NCI-H2196 treated with DMSO at 0.1 percent for 48 hours (cell line): Measurements from ENCODE around the gene NRK.
"Not testable (repeated sequence)": the region's sequence is repeated elsewhere in the genome, so short reads cannot be mapped to it uniquely, and the experiment has no call there.

ENCODE experiments used
- DNase-seq: peaks from one replicate; lab custom pipeline; 2025; ENCODE audit not compliant: unreplicated experiment; lab: John Stamatoyannopoulos, UW

Gene NRK, protein sequence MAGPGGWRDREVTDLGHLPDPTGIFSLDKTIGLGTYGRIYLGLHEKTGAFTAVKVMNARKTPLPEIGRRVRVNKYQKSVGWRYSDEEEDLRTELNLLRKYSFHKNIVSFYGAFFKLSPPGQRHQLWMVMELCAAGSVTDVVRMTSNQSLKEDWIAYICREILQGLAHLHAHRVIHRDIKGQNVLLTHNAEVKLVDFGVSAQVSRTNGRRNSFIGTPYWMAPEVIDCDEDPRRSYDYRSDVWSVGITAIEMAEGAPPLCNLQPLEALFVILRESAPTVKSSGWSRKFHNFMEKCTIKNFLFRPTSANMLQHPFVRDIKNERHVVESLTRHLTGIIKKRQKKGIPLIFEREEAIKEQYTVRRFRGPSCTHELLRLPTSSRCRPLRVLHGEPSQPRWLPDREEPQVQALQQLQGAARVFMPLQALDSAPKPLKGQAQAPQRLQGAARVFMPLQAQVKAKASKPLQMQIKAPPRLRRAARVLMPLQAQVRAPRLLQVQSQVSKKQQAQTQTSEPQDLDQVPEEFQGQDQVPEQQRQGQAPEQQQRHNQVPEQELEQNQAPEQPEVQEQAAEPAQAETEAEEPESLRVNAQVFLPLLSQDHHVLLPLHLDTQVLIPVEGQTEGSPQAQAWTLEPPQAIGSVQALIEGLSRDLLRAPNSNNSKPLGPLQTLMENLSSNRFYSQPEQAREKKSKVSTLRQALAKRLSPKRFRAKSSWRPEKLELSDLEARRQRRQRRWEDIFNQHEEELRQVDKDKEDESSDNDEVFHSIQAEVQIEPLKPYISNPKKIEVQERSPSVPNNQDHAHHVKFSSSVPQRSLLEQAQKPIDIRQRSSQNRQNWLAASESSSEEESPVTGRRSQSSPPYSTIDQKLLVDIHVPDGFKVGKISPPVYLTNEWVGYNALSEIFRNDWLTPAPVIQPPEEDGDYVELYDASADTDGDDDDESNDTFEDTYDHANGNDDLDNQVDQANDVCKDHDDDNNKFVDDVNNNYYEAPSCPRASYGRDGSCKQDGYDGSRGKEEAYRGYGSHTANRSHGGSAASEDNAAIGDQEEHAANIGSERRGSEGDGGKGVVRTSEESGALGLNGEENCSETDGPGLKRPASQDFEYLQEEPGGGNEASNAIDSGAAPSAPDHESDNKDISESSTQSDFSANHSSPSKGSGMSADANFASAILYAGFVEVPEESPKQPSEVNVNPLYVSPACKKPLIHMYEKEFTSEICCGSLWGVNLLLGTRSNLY (N-terminal part only)

DNA sequence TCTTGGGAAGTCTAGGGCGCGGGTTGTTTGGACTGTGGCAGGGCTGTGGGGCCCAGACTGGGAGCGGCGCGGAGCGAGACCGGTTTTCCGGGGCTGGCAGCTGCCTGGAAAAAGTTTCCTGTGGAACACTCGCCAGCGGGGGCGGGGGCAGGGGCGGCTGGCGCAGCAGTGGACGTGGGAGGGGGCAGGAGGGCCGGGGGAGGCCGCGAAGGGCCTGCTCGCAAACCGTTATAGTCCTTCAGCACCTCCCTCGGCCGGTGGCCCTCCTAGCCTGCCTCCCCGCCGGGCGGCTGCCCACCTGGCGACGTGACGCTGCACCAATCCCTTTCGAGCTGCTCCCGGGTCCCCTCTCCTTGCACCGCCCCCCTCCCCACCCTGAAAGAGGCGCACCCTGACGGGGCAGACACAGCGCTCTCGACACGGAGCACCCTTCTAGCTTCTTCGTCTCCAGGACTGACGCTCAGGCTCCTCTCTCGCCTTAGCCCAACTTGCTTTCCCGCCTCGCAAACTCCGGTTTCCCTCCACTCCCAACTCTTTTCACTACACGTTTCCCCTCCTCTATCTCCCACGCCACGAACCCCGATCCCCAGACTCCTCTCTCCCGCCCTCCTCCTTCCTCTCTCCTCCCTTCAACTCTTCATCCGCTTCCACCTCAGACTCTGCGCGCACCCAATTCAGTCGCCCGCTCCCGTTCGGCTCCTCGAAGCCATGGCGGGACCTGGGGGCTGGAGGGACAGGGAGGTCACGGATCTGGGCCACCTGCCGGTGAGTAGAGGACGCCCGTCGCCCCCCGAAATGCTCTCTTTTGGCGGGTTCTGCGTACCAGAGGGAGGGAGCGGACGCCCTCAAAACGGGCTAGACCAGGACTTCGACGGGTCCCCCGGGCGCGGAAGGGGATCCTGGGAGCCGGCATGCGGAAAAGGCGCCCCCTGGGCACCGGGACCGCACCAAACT, at the start of gene NRK:
NRK (plus strand) TSS at position 402 of the 954 bp plus-strand sequence; CDS start at position 709, 307 bp downstream.
- no peak for DNase-seq

DNA sequence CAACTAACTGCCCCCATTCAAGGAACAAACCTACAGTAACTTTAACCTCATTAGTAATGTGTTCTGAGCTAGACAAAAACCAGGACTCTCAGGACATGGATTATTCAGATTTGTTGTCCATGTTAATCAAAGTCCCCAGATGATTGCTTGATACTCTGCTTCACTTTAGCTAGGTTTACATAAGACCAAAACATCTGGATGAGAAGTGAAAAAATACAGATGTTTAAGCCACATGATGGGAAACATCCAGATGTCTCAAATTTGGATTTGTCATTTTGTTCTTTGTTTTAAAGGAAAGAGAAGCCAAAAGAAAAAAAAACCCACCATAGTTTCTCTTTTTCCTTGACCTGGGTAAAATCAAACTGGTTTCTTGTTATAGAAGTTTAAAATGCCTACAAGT, 48.5 kb upstream of the NRK start:
- DNase-seq = no peak

DNA sequence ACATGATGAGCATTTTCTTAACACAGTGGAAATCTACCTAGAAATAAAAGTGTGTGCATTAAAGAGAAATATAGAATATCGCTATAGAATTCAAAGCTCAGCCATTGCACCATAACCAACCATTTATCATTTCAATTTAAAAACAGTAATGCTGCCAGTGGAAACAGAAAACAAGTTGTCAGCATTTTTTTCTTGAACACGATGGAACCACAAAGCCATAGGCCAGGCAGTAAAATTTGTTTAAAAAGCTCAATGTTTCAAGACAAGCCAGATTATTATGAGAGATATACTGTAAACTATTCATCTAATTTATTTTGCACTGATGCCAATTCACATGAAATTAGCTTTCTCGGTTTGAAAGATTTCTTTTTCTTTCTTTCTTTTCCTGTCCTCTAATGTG, 46.7 kb upstream of the NRK start:
- no peak for DNase-seq

DNA sequence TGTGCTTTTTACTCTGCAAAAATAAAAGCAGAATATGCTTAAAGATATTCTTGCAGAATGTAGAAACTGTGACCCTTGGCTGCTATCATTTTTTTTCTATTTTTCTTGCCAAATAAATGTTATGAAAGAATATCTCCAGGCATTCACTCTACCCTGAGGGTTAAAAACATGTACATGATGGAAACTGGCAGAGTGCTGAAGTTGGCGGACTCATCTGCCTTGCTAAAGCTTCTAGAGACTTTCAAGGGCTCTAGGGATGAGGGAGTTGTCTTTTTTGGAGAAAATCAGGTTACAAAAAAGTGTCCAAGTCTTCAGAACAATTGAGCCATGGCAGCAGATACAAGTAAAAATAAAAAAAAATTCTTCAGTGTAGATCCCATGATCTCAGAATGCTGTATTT, 40.5 kb upstream of the NRK start:
- DNase-seq = no peak

DNA sequence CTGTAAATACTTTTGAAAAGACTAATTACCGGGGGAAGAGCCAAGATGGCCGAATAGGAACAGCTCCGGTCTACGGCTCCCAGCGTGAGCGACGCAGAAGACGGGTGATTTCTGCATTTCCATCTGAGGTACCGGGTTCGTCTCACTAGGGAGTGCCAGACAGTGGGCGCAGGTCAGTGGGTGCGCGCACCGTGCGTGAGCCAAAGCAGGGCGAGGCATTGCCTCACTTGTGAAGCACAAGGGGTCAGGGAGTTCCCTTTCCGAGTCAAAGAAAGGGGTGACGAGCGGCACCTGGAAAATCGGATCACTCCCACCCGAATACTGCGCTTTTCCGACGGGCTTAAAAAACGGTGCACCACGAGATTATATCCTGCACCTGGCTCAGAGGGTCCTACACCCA, 25.5 kb upstream of the NRK start:
- not testable (repeated sequence) for DNase-seq

DNA sequence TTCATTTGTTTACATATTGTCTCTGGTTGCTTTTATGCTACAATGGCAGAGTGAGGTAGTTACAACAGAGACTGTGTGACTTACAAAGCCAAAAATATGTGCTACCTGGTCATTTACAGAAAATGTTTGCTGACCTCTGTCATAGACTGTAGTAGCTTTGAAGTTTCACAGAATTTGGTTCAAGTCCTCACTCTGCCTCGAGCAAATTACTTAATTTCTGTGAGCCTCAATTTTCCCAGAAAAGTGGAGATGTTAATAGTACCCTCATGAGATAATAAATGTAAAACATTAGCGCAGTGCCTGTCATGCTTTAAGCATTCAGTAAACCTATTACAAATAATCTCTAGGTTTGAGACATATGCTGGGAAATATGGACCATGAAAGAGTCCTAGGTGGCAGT, 18.4 kb upstream of the NRK start:
- DNase-seq = no peak

DNA sequence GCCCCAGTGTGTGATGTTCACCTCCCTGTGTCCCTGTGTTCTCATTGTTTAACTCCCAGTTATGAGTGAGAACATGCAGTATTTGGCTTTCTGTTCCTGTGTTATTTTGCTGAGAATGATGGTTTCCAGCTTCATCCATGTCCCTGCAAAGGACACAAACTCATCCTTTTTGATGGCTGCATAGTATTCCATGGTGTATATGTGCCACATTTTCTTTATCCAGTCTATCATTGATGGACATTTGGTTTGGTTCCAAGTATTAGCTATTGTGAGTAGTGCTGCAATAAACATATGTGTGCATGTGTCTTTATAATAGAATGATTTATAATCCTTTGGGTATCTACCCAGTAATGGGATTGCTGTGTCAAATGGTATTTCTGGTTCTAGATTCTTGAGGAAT, 16.7 kb upstream of the NRK start:
- not testable (repeated sequence) for DNase-seq

DNA sequence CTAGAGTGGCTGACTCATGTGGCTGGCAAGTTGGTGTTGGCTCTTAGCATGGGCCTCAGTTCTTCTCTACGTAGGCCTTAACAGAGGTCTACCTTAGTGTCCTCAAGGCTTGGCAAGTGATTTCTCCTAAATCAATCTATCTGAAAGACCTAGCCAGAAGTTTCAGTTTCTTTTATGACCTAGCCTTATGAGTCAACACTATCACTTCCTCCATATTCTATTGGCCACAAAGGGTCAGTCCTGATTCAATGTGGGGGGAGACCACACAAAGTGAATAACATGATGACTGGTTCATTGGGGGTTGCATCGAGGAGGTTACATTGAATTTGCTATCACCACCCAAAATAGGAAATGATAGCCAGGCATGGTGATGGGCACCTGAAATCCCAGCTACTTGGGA, 5.8 kb upstream of the NRK start:
- DNase-seq = no peak

DNA sequence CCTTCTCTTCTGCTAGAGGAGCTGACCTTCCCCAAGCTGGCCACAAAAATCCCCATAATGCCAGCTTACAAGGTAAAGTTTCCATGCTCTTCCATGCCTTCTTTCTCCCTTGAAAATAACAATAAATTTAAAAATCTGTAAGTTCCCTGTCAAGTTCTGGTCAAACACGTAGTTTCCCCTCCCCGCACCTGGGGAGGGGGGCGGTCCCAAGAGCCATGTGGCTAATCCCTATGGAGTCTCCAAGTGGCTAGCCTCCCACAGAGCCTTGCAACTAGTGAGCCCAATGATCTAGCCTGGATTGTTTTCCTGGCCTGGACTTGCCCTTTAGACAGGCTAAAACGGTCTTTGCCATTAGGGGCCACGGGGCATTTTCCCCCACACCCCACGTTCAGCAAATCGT, 2.1 kb upstream of the NRK start:
- no peak for DNase-seq

DNA sequence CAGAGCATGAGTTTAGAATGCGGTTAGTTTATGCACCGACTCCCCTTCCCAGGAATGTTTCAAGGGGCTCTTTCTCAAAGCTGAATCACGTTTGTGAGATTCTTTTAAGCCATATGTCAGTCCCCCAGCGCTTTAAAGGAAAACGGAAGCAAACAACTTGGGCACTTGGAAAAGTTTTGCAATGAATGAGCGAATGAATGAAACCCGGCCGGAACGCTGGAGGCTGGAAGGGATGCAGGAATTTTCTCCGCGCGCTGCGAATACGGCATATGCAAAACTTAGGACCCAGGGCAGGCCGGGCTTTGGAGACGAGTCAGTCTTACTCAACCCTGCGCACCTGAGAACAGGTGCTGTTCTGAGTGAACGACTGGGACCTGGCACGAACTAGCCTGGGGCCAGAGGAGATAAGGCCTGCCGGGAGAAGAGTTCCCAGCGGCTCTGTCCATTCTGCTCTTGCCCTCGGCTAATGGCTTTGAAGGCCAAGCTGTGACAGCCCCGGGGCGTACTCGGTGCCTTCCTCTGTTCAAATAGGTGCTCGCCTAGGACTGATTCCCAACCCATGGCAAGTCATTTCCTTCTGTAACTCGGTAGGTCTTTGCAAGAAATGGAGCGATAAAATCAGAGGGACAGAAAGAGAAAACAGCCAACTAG, 743 bp upstream of the NRK start:
- no peak for DNase-seq

DNA sequence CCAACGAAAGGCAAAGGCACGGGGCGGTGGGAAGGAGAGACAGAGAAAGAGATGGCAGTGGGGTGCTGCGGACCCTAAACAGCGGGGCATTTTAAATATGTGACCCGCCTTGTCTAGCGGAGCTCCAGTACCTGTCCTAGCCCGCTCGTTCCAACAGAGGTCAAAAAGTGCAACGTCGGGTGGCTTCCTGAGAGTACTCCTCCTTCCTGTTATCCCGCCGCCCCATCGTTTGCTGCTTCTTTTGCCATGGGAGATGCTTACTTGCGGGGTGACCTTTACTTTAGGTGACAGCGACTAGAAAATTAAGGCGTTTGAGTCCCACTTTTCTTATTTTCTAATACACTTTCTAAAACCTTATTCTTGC, 735 bp downstream of the NRK start:
- DNase-seq = no peak

DNA sequence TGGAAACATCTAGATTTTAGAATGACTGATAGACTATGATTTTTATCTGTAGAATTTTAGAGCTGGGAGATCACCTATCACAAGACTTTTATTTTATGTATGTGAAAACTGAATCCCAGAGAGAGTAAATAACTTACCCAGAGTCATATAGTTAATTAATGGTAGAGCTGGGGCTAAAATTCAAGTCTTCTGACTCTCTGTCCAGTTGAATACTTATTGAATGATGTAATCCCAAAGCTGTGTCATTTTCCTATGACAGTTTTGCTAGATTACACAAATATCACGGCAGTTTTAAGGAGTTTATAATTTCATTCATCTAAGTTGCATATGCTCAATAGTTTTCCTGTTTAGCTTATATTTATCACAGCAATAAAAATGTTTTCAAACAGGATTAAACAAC, 6.7 kb downstream of the NRK start:
- no peak for DNase-seq

DNA sequence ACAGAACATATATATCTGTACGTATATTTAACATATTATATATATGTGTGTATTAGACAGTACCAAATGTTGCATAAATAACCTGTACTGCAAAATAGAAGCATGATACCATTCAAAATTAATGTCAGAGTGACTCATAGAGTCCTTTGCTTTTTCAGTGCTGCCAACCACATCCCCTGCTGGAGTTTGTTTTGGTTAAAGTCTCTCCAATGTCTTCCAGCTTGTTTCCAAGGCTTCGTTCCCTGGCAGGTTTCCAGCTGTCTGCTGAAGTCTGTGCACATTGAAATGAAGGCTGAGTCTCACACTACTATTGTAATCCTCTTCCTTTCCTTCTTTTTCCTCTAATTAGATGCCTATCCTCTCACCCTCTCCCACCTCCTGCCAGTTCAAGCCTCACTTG, 14.9 kb downstream of the NRK start:
- DNase-seq = no peak

DNA sequence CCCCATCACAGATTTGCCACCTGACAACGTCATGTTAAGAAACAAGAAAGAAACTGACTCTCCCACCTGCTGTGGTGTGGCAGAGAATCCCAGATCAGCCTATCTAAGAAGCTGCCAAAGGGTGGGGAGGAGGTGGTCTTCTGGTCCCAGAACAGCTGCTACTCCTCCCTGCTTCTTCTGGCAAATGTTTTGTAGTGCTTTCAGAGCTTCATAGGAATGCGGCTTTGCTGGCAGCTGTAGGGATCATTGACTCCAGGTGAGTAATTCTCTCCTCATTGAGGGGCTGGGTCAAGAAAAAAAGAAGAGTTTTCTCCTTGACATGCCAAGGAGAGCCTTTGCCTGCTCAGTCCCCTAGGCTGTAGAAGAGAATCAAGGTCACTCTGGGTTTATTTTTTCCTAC, 23.3 kb downstream of the NRK start:
- no peak for DNase-seq

DNA sequence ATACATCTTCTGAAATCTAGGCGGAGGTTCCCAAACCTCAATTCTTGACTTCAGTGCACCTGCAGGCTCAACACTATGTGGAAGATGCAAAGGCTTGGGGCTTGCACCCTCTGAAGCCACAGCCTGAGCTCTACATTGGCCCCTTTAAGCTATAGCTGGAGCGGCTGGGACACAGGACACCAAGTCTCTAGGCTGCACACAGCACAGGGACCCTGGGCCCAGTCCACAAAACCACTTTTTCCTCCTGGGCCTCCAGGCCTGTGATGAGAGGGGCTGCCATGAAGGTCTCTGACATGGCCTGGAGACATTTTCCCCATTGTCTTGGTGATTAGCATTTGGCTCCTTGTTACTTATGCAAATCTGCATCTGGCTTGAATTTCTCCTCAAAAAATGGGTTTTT, 27.8 kb downstream of the NRK start:
- DNase-seq = not testable (repeated sequence)

DNA sequence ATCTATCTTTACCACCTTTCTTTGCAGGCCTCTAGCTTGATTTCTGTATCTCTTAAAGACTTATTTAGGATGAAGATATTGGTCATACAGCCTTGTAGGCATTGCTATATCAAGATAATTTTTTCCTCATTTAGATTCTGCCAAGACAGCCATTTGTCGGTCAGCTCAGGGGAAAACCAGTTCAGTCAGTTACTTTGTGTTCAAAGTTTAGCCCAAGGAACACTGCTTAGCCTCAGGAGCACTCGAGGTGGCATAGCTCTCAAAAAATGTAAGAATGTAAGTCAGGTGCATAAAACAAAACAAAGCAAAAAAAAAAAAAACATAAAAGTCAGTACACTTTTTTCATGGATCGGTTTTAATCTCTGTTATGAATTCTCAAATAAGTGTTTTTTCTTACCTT, 43.4 kb downstream of the NRK start:
- no peak for DNase-seq

DNA sequence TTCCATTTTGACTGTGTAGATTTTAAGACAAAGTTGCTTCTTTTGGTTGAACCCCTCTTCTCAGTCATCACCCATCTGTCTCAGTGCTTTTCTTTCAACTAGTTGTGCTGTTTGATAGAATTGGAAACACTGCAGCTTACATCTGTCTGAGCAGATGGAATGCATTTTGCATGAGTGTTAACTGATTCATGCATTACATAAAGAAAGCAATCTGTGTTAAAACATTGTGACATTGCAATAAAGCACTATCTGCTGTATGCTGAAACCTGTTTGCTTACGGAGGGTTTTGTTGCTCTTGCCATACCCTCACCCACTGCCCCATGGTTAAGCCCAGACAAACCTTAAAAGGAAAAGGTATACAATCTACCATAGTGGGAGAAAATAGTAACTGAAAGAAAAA, 47.4 kb downstream of the NRK start:
- no peak for DNase-seq

DNA sequence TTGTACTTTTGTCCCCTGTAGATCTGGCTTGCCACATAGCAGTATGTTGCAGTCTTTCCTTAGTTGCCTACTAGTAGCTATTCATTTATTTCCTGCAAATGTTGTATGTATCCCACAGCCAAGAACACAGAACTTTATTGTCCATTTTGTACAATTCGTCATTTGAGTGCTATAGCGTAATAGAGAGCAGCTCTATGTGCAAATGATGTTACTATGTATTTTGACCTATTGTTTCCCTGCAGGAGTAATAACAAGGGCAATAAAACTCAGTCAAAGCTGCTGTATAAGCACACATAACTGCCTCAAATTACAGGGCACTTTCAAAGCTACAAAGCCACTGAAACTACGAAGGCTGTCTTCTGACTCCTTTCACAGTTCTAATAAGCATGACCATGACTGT, 48.1 kb downstream of the NRK start:
- no peak for DNase-seq

DNA sequence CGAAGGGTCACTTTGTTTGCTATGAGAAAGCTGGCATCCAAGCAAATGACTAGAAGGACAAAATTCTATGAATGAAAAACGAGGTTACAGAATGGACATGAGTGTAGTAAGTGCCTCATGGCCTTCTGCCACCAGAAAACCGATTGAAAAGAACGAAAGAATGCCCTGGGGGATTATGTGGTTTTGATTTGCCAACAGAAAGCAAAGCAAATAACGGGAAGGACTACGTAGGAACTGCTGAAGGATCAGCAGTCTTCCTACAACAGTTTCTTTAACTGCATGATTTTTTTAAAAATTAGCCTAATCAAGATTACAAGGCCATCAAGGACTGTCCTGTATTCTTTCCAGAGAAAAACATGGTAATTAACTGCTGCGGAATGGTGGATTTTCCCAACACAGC, 50.6 kb downstream of the NRK start:
- DNase-seq = no peak

DNA sequence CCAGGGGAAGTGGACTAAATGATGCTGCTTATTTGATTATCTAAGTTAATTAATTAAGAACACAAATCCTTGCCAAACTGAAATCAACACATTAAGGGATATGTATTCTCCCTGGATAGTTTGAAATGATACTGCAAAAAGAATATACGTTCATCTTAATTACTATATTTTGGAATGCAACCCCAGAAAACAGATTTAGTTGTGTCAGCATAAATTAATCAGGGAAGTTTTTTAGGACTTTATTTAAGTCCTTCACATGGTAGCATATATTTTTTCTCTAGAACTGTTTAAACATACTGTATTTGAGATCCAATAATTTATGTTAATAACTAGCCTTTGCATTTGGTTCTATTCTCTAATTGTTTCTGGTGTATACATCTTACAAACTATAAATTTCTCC, 52.5 kb downstream of the NRK start:
- no peak for DNase-seq
